Erythroblast (primary cell): Measurements from ENCODE around the gene SNRPD3.
A peak's percentile ranks its signal among the peaks of the same experiment; 100 is the strongest.

Experiments used
- DNase-seq, 2 experiments: peaks; one replicate each; lab custom pipeline; 2025; lab: John Stamatoyannopoulos, UW
- GATA1 ChIP-seq: IDR thresholded peaks from 2 replicates; pipeline ENCODE4 v1.6.1; 2011; ENCODE audit warnings: low read depth, mild to moderate bottlenecking, control low read depth, low read length, moderate library complexity
- POLR2A ChIP-seq: IDR thresholded peaks from 2 replicates; pipeline ENCODE4 v1.6.1; 2011; ENCODE audit warnings: mild to moderate bottlenecking, low read length

SNRPD3 gene

GRCh38 chr22:24555165-24556039 lies at the start of gene SNRPD3:
Gene SNRPD3, plus strand, starts transcription at chr22:24555999. Its CDS starts 1,676 bp downstream, at chr22:24557675.
- DNase-seq: peak; percentile 99 to 100
- no peak for TF ChIP-seq GATA1
- peak; percentile 82 for TF ChIP-seq POLR2A

- no peak for TF ChIP-seq GATA1
- TF ChIP-seq POLR2A: no peak
- no peak for DNase-seq
These were observed 48.9 kb upstream of the SNRPD3 start for GRCh38 chr22:24506802-24507438.

DNA sequence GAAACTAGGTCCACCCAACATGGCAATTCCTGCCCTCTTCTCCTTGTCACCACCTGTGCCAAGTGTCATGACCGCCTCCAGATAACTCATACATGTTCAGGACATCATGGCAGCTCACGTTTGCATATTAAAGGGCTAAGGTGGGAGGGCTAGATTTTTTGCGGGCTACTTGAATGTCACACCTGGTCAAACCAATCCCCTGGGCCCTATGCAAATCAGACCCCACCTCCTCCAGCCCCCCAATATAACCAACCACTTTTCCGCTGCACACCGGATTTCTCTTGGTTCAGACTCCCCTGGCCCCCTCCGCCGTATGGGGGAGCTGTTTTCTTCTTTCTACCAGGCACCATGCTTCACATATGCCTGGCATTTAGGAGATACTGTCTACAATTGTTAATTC lies 48.1 kb upstream of the SNRPD3 start:
- no peak for DNase-seq
- TF ChIP-seq GATA1 (no peak), POLR2A (no peak)

GRCh38 chr22:24510637-24511625 lies 44.9 kb upstream of the SNRPD3 start:
- TF ChIP-seq POLR2A: no peak
- TF ChIP-seq GATA1: no peak
- peak; percentile 86 to 94 for DNase-seq

DNA sequence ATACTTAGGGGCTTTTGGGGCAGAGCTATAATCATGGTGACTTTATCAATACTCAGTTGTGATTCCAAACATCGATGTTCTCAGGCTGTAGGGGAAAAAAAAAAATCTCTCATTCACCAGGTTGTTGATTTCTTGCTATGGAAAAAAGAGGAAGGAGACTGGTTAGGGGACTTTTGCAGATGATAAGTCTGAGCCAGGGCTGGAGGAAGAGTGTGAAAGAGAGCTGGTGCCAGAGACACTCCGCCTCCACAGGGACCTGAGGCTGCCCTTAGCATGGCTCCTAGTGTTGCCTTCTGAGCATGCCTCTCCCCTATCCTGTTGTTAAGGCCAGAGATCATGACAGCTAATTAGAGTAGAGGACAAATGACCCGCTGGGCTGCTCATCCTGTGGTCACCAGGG lies 43.8 kb upstream of the SNRPD3 start:
- DNase-seq: peak in 1 of 2 experiments; percentile 19
- TF ChIP-seq GATA1 (no peak), POLR2A (no peak)

- TF ChIP-seq GATA1 (no peak), POLR2A (no peak)
- DNase-seq: no peak
These were observed 42.2 kb upstream of the SNRPD3 start for GRCh38 chr22:24513378-24514240.

- no peak for TF ChIP-seq POLR2A
- TF ChIP-seq GATA1: no peak
- DNase-seq: no peak
These were observed 41.4 kb upstream of the SNRPD3 start for GRCh38 chr22:24514241-24515026.

DNA sequence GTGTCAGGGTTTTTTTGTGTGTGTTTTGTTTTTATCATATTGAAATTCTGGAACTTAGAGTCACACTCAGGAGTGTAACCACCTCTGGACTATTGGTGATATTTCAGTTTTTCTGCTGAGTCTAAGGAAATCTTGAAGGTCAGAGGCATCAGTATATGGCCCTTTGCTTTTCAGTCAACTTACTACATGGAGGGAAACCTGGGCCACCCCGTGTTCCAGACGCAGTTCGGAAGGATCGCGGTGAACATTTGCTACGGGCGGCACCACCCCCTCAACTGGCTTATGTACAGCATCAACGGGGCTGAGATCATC lies 40.8 kb upstream of the SNRPD3 start:
- TF ChIP-seq GATA1: no peak
- TF ChIP-seq POLR2A: no peak
- DNase-seq: no peak

DNA sequence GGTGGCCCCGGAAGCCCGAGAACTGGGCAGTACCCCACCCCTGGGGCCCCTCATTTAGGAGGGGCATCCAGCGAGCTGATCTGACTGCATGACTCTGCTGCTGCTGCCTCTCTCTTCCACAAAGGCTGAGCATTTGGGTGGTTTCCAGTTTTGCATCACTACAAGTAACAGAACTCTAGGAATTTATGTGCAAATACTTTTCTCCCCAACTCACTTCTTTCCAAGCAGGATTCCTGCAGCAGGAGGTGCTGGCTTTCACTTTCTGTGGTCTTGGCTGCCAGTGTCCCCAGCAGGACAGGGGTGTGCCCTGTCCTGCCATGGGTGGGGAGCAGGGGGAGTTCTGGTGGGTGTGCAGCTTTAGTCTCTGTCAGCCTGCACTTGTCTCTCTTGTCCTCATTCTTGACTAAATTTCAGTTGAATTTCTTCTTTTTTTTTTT lies 39.5 kb upstream of the SNRPD3 start:
- peak; percentile 30 to 41 for DNase-seq
- TF ChIP-seq POLR2A: no peak
- no peak for TF ChIP-seq GATA1

- DNase-seq: no peak
- TF ChIP-seq POLR2A (no peak), GATA1 (no peak)
These were observed 38.4 kb upstream of the SNRPD3 start for GRCh38 chr22:24517446-24517845.

DNA sequence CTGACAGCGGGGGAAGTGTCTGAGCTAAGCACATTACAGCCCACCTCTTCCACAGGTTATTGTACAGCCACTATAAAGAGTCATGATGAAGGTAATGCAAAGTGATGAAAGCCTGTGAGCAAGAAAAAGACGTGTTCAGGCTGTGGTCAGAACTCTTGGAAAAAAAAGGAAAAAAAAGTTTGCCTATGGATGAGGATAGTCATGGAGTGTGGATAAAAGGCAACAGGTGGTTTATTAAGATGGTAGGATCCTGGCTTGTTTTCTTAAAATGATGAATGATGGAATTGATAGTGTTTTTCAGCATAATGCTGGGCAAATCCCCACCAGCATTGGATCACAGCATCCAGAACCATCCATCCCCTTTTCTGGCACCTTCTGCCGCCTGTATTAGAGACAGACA lies 37.6 kb upstream of the SNRPD3 start:
- DNase-seq: no peak
- no peak for TF ChIP-seq GATA1
- TF ChIP-seq POLR2A: no peak
